Measurements from ENCODE around the gene KLF3.

- no peak for TF ChIP-seq EZH2 (IDR thresholded peaks at IDR 0.05; ENCODE audit: insufficient read depth, poor library complexity, severe bottlenecking)
- no peak for TF ChIP-seq EZH2phosphoT487 (IDR thresholded peaks at IDR 0.05; ENCODE audit: insufficient read depth, low read depth)
Observed at GRCh38 chr4:38695809-38696208, 31.8 kb downstream of the KLF3 start.
